ENCODE data around the gene TMEFF2.

GRCh38 chr2:192026059-192026824 is 168.5 kb downstream of the TMEFF2 start:
- TF ChIP-seq POLR2A (IDR thresholded peaks at IDR 0.05): no peak
- TF ChIP-seq CTCF (IDR thresholded peaks at IDR 0.05): no peak
